Naive thymus-derived CD4-positive, alpha-beta T cell (primary cell): ENCODE results near the gene CD226. TPM values are rescaled to one million over a fixed set of nuclear protein-coding genes. Genes with fewer than 3 reads are reported as not detected.
"Not testable (repeated sequence)": the region's sequence is repeated elsewhere in the genome, so short reads cannot be mapped to it uniquely, and the experiment has no call there.

Experiments used
- ATAC-seq: fragments of 150-1000 bp; cut with Tn5 transposase; 2 replicates; pipeline ENCODE4 v1.10.0; 2021; ENCODE audit warnings: mild to moderate bottlenecking, moderate library complexity
- CTCF ChIA-PET: fragments of 350-600 bp; sonication (Branson Sonifier 250); formaldehyde crosslinking; loops from one replicate; lab custom pipeline; 2021; ENCODE audit warnings: antibody characterized with exemption; lab: Charles Lee
- POLR2A ChIA-PET: fragments of 350-600 bp; sonication (Branson Sonifier 250); formaldehyde crosslinking; loops from one replicate; lab custom pipeline; 2021; ENCODE audit warnings: antibody characterized with exemption, inconsistent platforms; lab: Charles Lee
- DNase-seq, 9 donors: peaks; one replicate each; pipeline versions ENCODE4 v3.0.0 to v3.0.0-alpha.2; 2020 to 2022; ENCODE audit warnings: mixed read lengths in 1 of 9
- H3K27ac ChIP-seq: one replicate; pipeline ENCODE4 v1.7.0; 2013; ENCODE audit warnings: mild to moderate bottlenecking, low read depth, low read length, moderate library complexity
- H3K27me3 ChIP-seq, 2 donors: one replicate each; pipeline ENCODE4 v1.7.0; 2013; ENCODE audit warnings: low read length in 2 of 2, mild to moderate bottlenecking in 2 of 2, moderate library complexity in 2 of 2; ENCODE audit not compliant: control insufficient read depth in 2 of 2, insufficient read depth in 2 of 2
- H3K36me3 ChIP-seq, 3 experiments: 1 replicate in 2 of 3; 2 replicates in 1 of 3; pipeline ENCODE4 v1.7.0; 2013; ENCODE audit warnings: low read length in 3 of 3, mild to moderate bottlenecking in 3 of 3, moderate library complexity in 1 of 3; ENCODE audit not compliant: insufficient read depth in 3 of 3, control insufficient read depth in 2 of 3
- H3K4me1 ChIP-seq, 2 donors: one replicate each; pipeline ENCODE4 v1.7.0; 2013; ENCODE audit warnings: low read length in 2 of 2, mild to moderate bottlenecking in 2 of 2, moderate library complexity in 1 of 2; ENCODE audit not compliant: control insufficient read depth in 2 of 2, insufficient read depth in 2 of 2
- H3K4me3 ChIP-seq: 2 replicates; pipeline ENCODE4 v1.7.0; 2013; ENCODE audit warnings: mild to moderate bottlenecking, low read length
- H3K9me3 ChIP-seq, 3 experiments: 1 replicate in 2 of 3; 2 replicates in 1 of 3; pipeline ENCODE4 v1.7.0; 2013; ENCODE audit warnings: low read length in 3 of 3; ENCODE audit not compliant: control insufficient read depth in 2 of 3
- H3K27ac Mint-ChIP-seq, 9 donors: one replicate each; pipeline ENCODE4 v1.8.0; 2020 to 2022; ENCODE audit warnings: mixed read lengths in 9 of 9, mild to moderate bottlenecking in 8 of 9, moderate library complexity in 5 of 9, inconsistent platforms in 2 of 9
- H3K27me3 Mint-ChIP-seq, 5 donors: one replicate each; pipeline ENCODE4 v1.8.0; 2021 to 2022; ENCODE audit warnings: mixed read lengths in 5 of 5, mild to moderate bottlenecking in 1 of 5
- H3K36me3 Mint-ChIP-seq, 5 donors: one replicate each; pipeline ENCODE4 v1.8.0; 2020 to 2022; ENCODE audit warnings: mixed read lengths in 5 of 5, mild to moderate bottlenecking in 3 of 5, inconsistent platforms in 1 of 5
- H3K4me1 Mint-ChIP-seq, 7 donors: one replicate each; pipeline ENCODE4 v1.8.0; 2020 to 2022; ENCODE audit warnings: mixed read lengths in 7 of 7, mild to moderate bottlenecking in 3 of 7, inconsistent platforms in 1 of 7
- H3K4me3 Mint-ChIP-seq, 10 donors: one replicate each; pipeline ENCODE4 v1.8.0; 2020 to 2022; ENCODE audit warnings: mild to moderate bottlenecking in 10 of 10, mixed read lengths in 10 of 10, moderate library complexity in 6 of 10, inconsistent platforms in 2 of 10
- H3K9me3 Mint-ChIP-seq, 11 donors: one replicate each; pipeline ENCODE4 v1.8.0; 2020 to 2022; ENCODE audit warnings: mixed read lengths in 11 of 11, mild to moderate bottlenecking in 4 of 11, inconsistent platforms in 1 of 11, moderate library complexity in 1 of 11
- intact Hi-C, 2 donors: fragments of 100-400 bp; cut with micrococcal nuclease; formaldehyde crosslinking; loops; one replicate each; pipeline ENCODE4 v1.15.1; 2023
- polyA plus RNA-seq, 2 donors: library from polyadenylated mRNA; unstranded; fragments of 300-500 nt; fragmentation: Illumina TruSeq; gene quantifications; one replicate each; pipeline ENCODE4 v1.2.3, GENCODE V29; 2021
- total RNA-seq, 6 experiments: library from RNA in 5 of 6; stranded (reverse) in 5 of 6; gene quantifications; 1 replicate in 5 of 6; 2 replicates in 1 of 6; pipeline ENCODE4 v1.2.3 and lab custom pipeline; 2021 to 2026

Gene CD226
- total and polyA plus RNA-seq, 7 experiments from 2014 or later = 27.9 to 103 (median 45.9) TPM

DNA sequence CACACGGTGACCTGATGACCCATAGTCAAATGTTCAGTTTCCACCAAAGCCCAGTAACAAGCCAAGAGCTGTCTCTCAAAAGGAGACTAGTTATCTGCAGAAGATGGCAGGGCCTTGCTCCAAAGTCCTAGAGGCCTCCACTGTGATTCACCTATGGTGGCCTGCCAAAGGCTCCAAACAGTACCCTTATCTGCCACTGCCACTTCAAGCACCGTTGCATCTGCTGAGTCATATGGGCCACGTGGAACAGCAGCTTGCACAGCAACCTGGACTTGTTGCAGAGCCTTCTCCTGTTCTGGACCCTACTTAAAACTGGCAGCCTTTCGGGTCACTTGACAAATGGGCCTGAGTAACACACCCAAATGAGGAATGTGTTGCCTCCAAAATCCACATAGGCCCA lies 27.6 kb upstream of the CD226 start:
- H3K4me1 ChIP-seq, ATAC-seq, H3K4me3 Mint-ChIP-seq, CTCF ChIA-PET, H3K27me3 Mint-ChIP-seq, DNase-seq, H3K27ac ChIP-seq, H3K4me3 ChIP-seq, H3K36me3 ChIP-seq, POLR2A ChIA-PET, H3K27me3 ChIP-seq, intact Hi-C loops, H3K9me3 ChIP-seq, H3K27ac Mint-ChIP-seq: not testable (repeated sequence)
- H3K36me3 Mint-ChIP-seq = peaks cover 5 to 58% (median 46%) of the 10 kb centered on the region in 5 donors
- peaks cover 0 to 20% (median 2%) of the 10 kb centered on the region in 7 donors for H3K4me1 Mint-ChIP-seq
- H3K9me3 Mint-ChIP-seq = peaks cover 5 to 42% (median 12%) of the 10 kb centered on the region in 11 donors

DNA sequence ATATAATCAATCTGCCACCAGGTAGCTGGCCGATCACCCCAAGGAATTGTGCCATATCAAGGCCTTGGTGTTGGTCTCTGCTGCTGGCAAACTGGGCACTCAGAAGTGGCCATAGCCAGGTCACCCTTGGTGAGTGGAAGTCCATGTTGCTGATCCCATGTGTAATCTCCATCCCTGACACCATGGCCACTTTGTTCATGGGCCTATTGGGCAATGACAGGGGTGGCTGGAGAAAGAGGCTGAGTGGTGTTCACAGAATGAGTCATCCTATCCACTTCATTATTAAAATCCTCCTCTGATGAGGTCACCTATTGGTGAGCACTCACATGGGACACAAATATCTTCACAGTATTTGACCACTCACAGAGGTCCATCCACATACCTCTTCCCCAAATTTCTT lies 26.7 kb upstream of the CD226 start:
- H3K4me1 Mint-ChIP-seq = peaks cover 0 to 11% (median 2%) of the 10 kb centered on the region in 7 donors
- H3K27me3 ChIP-seq = no peaks in the 10 kb centered on the region
- peaks cover 5 to 54% (median 40%) of the 10 kb centered on the region in 5 donors for H3K36me3 Mint-ChIP-seq
- no peaks in the 10 kb centered on the region for H3K36me3 ChIP-seq
- no peak for ATAC-seq
- POLR2A ChIA-PET = no interaction called here
- H3K4me1 ChIP-seq = no peaks in the 10 kb centered on the region
- H3K27ac Mint-ChIP-seq = no peak overlapping the region
- no peak overlapping the region for H3K27ac ChIP-seq
- no peak for DNase-seq
- CTCF ChIA-PET = no interaction called here
- H3K27me3 Mint-ChIP-seq = no peaks in the 10 kb centered on the region
- H3K4me3 Mint-ChIP-seq = no peak overlapping the region
- H3K9me3 Mint-ChIP-seq = peaks cover 5 to 42% (median 12%) of the 10 kb centered on the region in 11 donors
- peaks cover 0 to 3% (median 0%) of the 10 kb centered on the region in 3 experiments for H3K9me3 ChIP-seq
- intact Hi-C loops = no loop called here
- no peak overlapping the region for H3K4me3 ChIP-seq

DNA sequence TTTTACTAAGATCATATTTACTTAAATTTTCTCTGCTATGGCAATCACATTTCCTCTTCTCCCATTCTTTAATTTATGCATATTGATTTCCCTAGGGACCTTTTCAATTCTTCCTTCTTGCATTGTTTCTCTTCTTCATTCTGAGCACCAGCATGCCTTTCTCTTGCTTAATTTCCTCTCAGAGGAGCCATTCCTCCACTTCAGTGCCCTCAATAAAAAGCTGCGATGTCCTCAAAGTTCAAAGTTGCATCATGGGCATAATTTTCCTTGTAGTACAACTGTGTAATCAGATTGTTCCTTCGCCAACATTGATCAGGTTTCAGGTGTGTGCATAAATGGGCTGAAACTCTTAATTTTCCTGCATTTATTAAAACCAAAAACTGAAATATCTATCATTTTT lies 21.8 kb upstream of the CD226 start:
- peaks cover 0 to 18% (median 4%) of the 10 kb centered on the region in 11 donors for H3K9me3 Mint-ChIP-seq
- ATAC-seq (no peak), DNase-seq (no peak)
- intact Hi-C loops = no loop called here
- H3K4me3 ChIP-seq = no peak overlapping the region
- ChIA-PET CTCF (no interaction called here), POLR2A (interaction anchor here (0.6 kb wide), 1 partner anchor 416 kb away, joined by 3 read pairs; no protein-coding TSS in a partner anchor)
- H3K27me3 Mint-ChIP-seq = no peaks in the 10 kb centered on the region
- peak overlapping the region in 2 of 9 donors; percentile 15 to 23 for H3K27ac Mint-ChIP-seq
- H3K27ac ChIP-seq = no peak overlapping the region
- H3K9me3 ChIP-seq = no peaks in the 10 kb centered on the region
- H3K4me1 Mint-ChIP-seq = peaks cover 10 to 19% (median 17%) of the 10 kb centered on the region in 7 donors
- no peaks in the 10 kb centered on the region for H3K36me3 ChIP-seq
- H3K4me3 Mint-ChIP-seq = no peak overlapping the region
- H3K4me1 ChIP-seq = peaks cover 3 to 12% of the 10 kb centered on the region in 2 donors
- peaks cover 0 to 18% (median 9%) of the 10 kb centered on the region in 5 donors for H3K36me3 Mint-ChIP-seq
- no peaks in the 10 kb centered on the region for H3K27me3 ChIP-seq

DNA sequence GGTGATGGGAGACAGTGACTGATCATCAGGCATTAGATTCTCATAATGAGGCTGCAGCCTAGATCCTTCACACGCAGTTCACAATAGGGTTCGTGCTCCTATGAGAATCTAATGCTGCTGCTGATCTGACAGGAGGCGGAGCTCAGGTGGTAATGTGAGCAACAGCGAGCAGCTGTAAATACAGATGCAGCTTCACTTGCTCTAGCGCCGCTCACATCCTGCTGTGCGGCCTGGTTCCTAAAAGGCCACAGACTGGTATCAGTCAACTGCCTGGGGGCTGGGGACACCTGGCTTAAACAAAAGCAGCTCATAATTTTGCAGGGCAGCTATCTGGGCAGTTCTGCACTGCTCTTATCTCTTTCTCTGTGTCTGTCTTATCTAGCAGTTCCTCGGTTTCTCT lies 20.4 kb upstream of the CD226 start:
- peak overlapping the region; percentile 3 to 93 (median 80) for H3K27ac Mint-ChIP-seq
- H3K36me3 ChIP-seq = no peaks in the 10 kb centered on the region
- CTCF ChIA-PET = interaction anchor here (1.1 to 2.1 kb wide), 5 partner anchors 9 to 69 kb away, joined by 3 to 9 read pairs (median 4); no protein-coding TSS in a partner anchor
- peaks cover 0 to 17% (median 3%) of the 10 kb centered on the region in 11 donors for H3K9me3 Mint-ChIP-seq
- peaks cover 0 to 15% (median 9%) of the 10 kb centered on the region in 5 donors for H3K36me3 Mint-ChIP-seq
- H3K4me1 Mint-ChIP-seq = peaks cover 12 to 19% (median 17%) of the 10 kb centered on the region in 7 donors
- peak overlapping the region in 6 of 10 donors; percentile 3 to 36 (median 26) for H3K4me3 Mint-ChIP-seq
- peak overlapping the region; percentile 51 for H3K27ac ChIP-seq
- no peak overlapping the region for H3K4me3 ChIP-seq
- peak in 5 of 9 donors; percentile 19 to 64 (median 51) for DNase-seq
- H3K27me3 Mint-ChIP-seq = no peaks in the 10 kb centered on the region
- peaks cover 3 to 12% of the 10 kb centered on the region in 2 donors for H3K4me1 ChIP-seq
- intact Hi-C loops = loop anchor here in 1 of 2 donors (1.0 kb wide), 1 partner anchor 9 kb away; no protein-coding TSS in a partner anchor
- ATAC-seq = peak; percentile 87
- H3K9me3 ChIP-seq = no peaks in the 10 kb centered on the region
- H3K27me3 ChIP-seq = no peaks in the 10 kb centered on the region
- POLR2A ChIA-PET = interaction anchor here (1.7 to 3.0 kb wide), 2 partner anchors 12 to 32 kb away, joined by 5 to 9 read pairs; no protein-coding TSS in a partner anchor

DNA sequence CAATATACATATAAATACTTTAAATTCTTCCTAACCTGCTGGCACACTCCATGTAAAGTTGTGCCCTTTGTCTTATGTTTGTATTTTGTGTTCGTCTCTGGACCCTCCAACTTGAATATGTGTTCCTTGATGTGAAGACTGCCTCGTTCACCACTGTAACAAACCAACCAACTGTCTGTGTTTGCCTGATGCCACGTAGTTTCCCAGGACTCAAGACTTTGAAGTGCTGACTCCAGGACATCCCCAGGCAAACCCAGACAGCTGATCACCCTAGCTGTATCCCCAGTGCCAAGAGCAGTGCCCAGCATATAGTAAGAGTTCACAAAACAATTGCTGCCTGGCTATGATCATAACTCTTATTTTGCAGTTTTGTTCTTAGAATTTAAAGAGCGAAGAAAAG lies 15.5 kb upstream of the CD226 start:
- Histone ChIP-seq H3K9me3 (no peaks in the 10 kb centered on the region), H3K36me3 (no peaks in the 10 kb centered on the region), H3K4me3 (no peak overlapping the region), H3K4me1 (peaks cover 16 to 24% of the 10 kb centered on the region in 2 donors), H3K27ac (no peak overlapping the region), H3K27me3 (no peaks in the 10 kb centered on the region)
- H3K27ac Mint-ChIP-seq = no peak overlapping the region
- H3K36me3 Mint-ChIP-seq = peaks cover 0 to 5% (median 0%) of the 10 kb centered on the region in 5 donors
- intact Hi-C loops = no loop called here
- H3K4me1 Mint-ChIP-seq = peaks cover 7 to 26% (median 9%) of the 10 kb centered on the region in 7 donors
- ATAC-seq = no peak
- H3K9me3 Mint-ChIP-seq = peaks cover 0 to 7% (median 0%) of the 10 kb centered on the region in 11 donors
- H3K27me3 Mint-ChIP-seq = no peaks in the 10 kb centered on the region
- ChIA-PET CTCF (no interaction called here), POLR2A (interaction anchor here (0.6 kb wide), 1 partner anchor 20 kb away, joined by 5 read pairs; no protein-coding TSS in a partner anchor)
- no peak overlapping the region for H3K4me3 Mint-ChIP-seq
- DNase-seq = no peak

DNA sequence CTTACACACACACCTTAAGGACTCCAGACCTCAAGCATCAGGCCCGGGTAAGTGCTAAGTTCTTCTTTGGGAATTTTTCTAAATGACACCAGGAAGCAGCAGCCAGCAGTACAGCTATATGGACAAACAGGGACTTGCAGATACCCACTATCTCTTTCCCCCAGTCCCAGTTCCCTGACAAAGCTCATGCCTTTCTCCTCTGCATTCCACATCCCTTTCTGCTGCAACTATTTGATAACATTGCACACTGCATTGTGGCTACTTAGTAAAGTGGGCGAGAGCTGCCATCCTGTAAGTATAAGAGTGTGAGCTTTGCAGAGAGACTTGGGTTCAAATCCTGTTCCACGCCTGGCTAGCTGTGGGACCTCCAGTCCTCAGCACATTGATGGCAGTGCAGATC lies 14.0 kb upstream of the CD226 start:
- H3K27me3 ChIP-seq = no peaks in the 10 kb centered on the region
- POLR2A ChIA-PET = interaction anchor here (0.9 kb wide), 1 partner anchor 17 kb away, joined by 4 read pairs; no protein-coding TSS in a partner anchor
- intact Hi-C loops = no loop called here
- H3K27ac ChIP-seq = no peak overlapping the region
- no peak overlapping the region for H3K27ac Mint-ChIP-seq
- peaks cover 17 to 27% of the 10 kb centered on the region in 2 donors for H3K4me1 ChIP-seq
- H3K9me3 Mint-ChIP-seq = peaks cover 0 to 7% (median 0%) of the 10 kb centered on the region in 11 donors
- CTCF ChIA-PET = interaction anchor here (1.2 kb wide), 1 partner anchor 126 kb away, joined by 3 read pairs; no protein-coding TSS in a partner anchor
- DNase-seq (no peak), ATAC-seq (no peak)
- no peak overlapping the region for H3K4me3 Mint-ChIP-seq
- no peak overlapping the region for H3K4me3 ChIP-seq
- H3K36me3 ChIP-seq = no peaks in the 10 kb centered on the region
- H3K36me3 Mint-ChIP-seq = peaks cover 0 to 5% (median 0%) of the 10 kb centered on the region in 5 donors
- H3K9me3 ChIP-seq = no peaks in the 10 kb centered on the region
- H3K27me3 Mint-ChIP-seq = no peaks in the 10 kb centered on the region
- peaks cover 0 to 16% (median 0%) of the 10 kb centered on the region in 7 donors for H3K4me1 Mint-ChIP-seq
